Osteoblast (primary cell): ENCODE data around the gene HDAC1. TPM values are rescaled to one million over a fixed set of nuclear protein-coding genes. Genes with fewer than 3 reads are reported as not detected.
"Not testable (repeated sequence)": the region's sequence is repeated elsewhere in the genome, so short reads cannot be mapped to it uniquely, and the experiment has no call there.

ENCODE experiments used
- DNase-seq: peaks from one replicate; pipeline ENCODE4 v3.0.0; 2011; ENCODE audit warnings: low spot score, mixed read lengths; ENCODE audit not compliant: insufficient read length; ENCODE audit errors: missing footprints
- H2AFZ ChIP-seq: 2 replicates; pipeline ENCODE4 v1.6.0; 2011; ENCODE audit warnings: mild to moderate bottlenecking, low read length
- H3K27ac ChIP-seq: 2 replicates; pipeline ENCODE4 v1.5.1; 2011; ENCODE audit warnings: mild to moderate bottlenecking, low read depth, low read length, moderate library complexity
- H3K27me3 ChIP-seq: 2 replicates; pipeline ENCODE4 v1.6.0; 2012; ENCODE audit warnings: mild to moderate bottlenecking, control low read depth, inconsistent platforms, low read length, moderate library complexity; ENCODE audit not compliant: insufficient read depth
- H3K36me3 ChIP-seq: 2 replicates; pipeline ENCODE4 v1.5.1; 2011; ENCODE audit warnings: mild to moderate bottlenecking, low read length, control low read depth, moderate library complexity; ENCODE audit not compliant: insufficient read depth
- H3K4me1 ChIP-seq: 2 replicates; pipeline ENCODE4 v1.5.1; 2011; ENCODE audit warnings: mild to moderate bottlenecking, low read length, control low read depth, moderate library complexity; ENCODE audit not compliant: insufficient read depth
- H3K4me2 ChIP-seq: 2 replicates; pipeline ENCODE4 v1.6.0; 2011; ENCODE audit warnings: mild to moderate bottlenecking, low read length; ENCODE audit not compliant: insufficient read depth
- H3K4me3 ChIP-seq: fragments of 200-600 bp; sonication (generic); 3 replicates; pipeline ENCODE4 v1.5.1; 2012; ENCODE audit warnings: mild to moderate bottlenecking, low read length, inconsistent platforms; ENCODE audit not compliant: insufficient read depth
- H3K79me2 ChIP-seq: 2 replicates; pipeline ENCODE4 v1.6.0; 2012; ENCODE audit warnings: mild to moderate bottlenecking, low read length, control low read depth, inconsistent platforms; ENCODE audit not compliant: insufficient read depth
- H3K9me3 ChIP-seq: 2 replicates; pipeline ENCODE4 v1.5.1; 2011; ENCODE audit warnings: low read depth, low read length, control low read depth
- H4K20me1 ChIP-seq: 2 replicates; pipeline ENCODE4 v1.6.0; 2012; ENCODE audit warnings: mild to moderate bottlenecking, low read length, control low read depth; ENCODE audit not compliant: insufficient read depth
- total RNA-seq: library from RNA; depleted of rRNA; stranded (reverse); fragments of >200 nt; gene quantifications from 2 replicates; pipeline ENCODE4 v1.2.3, GENCODE V29; 2012
- TF ChIP-seq, protein P1 (sequence below): IDR thresholded peaks from 2 replicates; pipeline ENCODE4 v1.5.1; 2011; ENCODE audit warnings: mild to moderate bottlenecking, low read depth, low read length, moderate library complexity; ENCODE audit errors: extremely low read depth

HDAC1 gene
- total RNA-seq, 1 donor, result 44.5 TPM

DNA sequence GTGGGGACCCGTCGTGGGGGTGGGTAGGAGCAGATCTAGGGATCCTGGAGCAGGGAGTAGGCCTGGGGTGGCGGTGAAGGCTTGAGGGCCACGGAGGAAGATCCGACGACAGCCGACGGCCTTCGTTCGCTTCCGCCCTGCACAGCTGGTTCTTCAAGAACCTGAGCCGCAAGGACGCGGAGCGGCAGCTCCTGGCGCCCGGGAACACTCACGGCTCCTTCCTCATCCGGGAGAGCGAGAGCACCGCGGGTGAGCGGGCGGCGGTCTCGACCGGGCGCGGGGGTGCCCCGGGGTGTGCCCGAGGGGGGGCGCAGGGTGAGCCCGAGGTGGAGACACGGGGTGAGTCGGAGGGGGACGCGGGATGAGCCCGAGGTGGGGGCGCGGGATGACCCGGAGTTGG, 16.5 kb upstream of the HDAC1 start:
- Histone ChIP-seq H3K79me2 (no peaks in the 10 kb centered on the region), H3K27me3 (peaks cover 50% of the 10 kb centered on the region), H3K4me2 (peak overlapping the region; percentile 28), H3K36me3 (no peaks in the 10 kb centered on the region), H2AFZ (peak overlapping the region; percentile 65), H3K4me1 (no peaks in the 10 kb centered on the region), H3K9me3 (no peaks in the 10 kb centered on the region), H3K27ac (no peak overlapping the region), H3K4me3 (no peak overlapping the region), H4K20me1 (no peaks in the 10 kb centered on the region)
- DNase-seq, result peak; percentile 77
- TF ChIP-seq, protein P1, sequence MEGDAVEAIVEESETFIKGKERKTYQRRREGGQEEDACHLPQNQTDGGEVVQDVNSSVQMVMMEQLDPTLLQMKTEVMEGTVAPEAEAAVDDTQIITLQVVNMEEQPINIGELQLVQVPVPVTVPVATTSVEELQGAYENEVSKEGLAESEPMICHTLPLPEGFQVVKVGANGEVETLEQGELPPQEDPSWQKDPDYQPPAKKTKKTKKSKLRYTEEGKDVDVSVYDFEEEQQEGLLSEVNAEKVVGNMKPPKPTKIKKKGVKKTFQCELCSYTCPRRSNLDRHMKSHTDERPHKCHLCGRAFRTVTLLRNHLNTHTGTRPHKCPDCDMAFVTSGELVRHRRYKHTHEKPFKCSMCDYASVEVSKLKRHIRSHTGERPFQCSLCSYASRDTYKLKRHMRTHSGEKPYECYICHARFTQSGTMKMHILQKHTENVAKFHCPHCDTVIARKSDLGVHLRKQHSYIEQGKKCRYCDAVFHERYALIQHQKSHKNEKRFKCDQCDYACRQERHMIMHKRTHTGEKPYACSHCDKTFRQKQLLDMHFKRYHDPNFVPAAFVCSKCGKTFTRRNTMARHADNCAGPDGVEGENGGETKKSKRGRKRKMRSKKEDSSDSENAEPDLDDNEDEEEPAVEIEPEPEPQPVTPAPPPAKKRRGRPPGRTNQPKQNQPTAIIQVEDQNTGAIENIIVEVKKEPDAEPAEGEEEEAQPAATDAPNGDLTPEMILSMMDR, result no peak

DNA sequence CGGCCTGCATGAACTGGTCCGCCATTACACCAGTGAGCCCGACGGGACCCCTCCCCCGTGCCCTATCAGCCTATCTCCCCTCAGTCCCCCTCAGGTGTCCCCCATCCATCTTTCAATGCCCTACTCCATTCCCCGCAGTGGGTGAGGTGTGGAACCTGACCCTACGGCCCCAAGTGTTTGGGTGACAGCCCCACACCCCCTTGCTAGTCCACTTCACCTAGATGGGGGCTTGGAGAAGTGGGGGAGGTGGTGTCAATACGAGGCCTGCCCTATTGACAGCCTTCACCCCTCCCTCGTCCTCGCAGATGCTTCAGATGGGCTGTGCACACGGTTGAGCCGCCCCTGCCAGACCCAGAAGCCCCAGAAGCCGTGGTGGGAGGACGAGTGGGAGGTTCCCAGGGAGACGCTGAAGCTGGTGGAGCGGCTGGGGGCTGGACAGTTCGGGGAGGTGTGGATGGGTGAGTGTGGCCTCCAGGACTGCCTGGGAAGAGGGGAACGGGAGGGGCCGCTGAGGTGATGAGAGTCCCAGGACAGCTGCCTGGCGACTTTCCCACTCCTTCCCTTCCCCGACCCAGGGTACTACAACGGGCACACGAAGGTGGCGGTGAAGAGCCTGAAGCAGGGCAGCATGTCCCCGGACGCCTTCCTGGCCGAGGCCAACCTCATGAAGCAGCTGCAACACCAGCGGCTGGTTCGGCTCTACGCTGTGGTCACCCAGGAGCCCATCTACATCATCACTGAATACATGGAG, 15.7 kb upstream of the HDAC1 start:
- H2AFZ ChIP-seq, result no peak overlapping the region
- no peak overlapping the region for H3K27ac ChIP-seq
- no peak overlapping the region for H3K4me3 ChIP-seq
- peak; percentile 68 for DNase-seq
- no peaks in the 10 kb centered on the region for H3K9me3 ChIP-seq
- no peaks in the 10 kb centered on the region for H3K36me3 ChIP-seq
- peaks cover 50% of the 10 kb centered on the region for H3K27me3 ChIP-seq
- TF ChIP-seq, protein P1, result no peak
- H3K4me2 ChIP-seq, result no peak overlapping the region
- H3K79me2 ChIP-seq, result no peaks in the 10 kb centered on the region
- H3K4me1 ChIP-seq, result no peaks in the 10 kb centered on the region
- H4K20me1 ChIP-seq, result no peaks in the 10 kb centered on the region

GRCh38 chr1:32284777-32285176, 7.1 kb upstream of the HDAC1 start:
- not testable (repeated sequence) for H4K20me1 ChIP-seq, DNase-seq, H3K79me2 ChIP-seq, H3K36me3 ChIP-seq, H3K9me3 ChIP-seq, H3K27ac ChIP-seq, H2AFZ ChIP-seq, H3K27me3 ChIP-seq, H3K4me1 ChIP-seq, H3K4me3 ChIP-seq, H3K4me2 ChIP-seq

- Histone ChIP-seq H3K4me1 (no peaks in the 10 kb centered on the region), H3K36me3 (no peaks in the 10 kb centered on the region), H3K9me3 (no peaks in the 10 kb centered on the region), H3K79me2 (no peaks in the 10 kb centered on the region), H4K20me1 (no peaks in the 10 kb centered on the region), H3K27me3 (no peaks in the 10 kb centered on the region), H2AFZ (no peak overlapping the region), H3K4me3 (no peak overlapping the region), H3K27ac (no peak overlapping the region), H3K4me2 (no peak overlapping the region)
- peak; percentile 23 for DNase-seq
- TF ChIP-seq, protein P1, result no peak
These were observed 6.2 kb upstream of the HDAC1 start for GRCh38 chr1:32285658-32286057.
